GM18499 (cell line): ENCODE measurements around the gene SHROOM2.

Experiments used
- ATAC-seq: cut with Tn5 transposase; IDR thresholded peaks from one replicate; pipeline ENCODE4 v1.9.1; 2021; ENCODE audit warnings: moderate number of reproducible peaks; ENCODE audit not compliant: insufficient read depth, unreplicated experiment

SHROOM2 gene

DNA sequence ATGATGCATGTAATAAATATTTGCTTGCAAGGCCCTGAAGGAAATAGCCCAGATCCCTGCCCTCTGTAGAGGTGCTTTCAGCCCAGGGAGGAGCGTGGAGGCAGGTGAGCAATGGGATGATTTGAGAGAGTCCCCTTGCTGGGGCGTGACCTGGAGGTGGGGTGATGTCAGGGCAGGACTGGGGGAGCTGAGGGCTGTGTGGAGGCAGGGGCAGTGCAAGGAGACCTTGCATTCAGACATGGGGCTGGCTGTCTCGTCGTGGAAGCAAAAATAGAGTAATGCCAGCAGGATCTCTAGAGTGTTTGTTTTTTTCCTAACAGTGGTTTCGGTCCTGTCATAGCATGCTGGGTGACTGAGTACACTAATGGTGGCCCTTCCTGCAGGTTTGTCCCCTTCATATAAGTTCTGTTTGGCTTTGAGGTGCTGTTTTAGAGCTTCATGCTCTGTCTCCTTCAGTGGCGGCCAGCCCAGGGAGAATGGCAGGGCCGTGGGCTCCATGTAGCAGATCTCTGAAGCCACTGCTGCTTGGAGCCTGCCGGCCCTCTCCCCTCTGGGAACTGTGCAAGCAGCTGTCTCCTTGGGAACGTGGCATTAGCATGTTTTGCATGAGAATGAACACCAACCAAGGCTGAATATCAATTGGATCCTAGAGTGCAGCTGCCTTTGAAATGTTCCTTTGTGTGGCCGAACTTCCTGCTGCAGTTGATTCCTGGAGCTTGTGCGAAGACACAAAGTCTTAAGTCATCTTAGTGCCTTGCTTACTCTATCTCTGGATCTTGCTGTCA, 141.7 kb downstream of the SHROOM2 start:
- no peak for ATAC-seq

DNA sequence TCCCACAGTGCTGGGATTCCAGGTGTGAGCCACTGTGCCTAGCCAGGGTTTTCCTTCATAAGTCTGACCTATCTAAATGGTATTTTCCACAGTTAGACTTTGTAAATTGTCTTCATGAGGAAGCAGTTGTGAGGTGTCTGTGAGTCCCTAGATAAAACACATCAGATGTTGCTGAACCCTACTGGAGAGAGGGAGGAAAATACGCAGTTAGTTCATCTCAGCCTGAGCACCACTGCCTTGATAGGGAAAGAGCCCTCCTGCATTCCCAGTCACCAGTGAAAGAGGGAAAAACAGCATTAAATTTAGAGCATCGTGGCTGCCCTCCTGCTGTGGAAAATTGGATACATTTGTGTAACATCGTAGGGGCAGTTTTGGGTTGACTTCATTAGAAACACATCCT, 149.2 kb downstream of the SHROOM2 start:
- ATAC-seq, result no peak

DNA sequence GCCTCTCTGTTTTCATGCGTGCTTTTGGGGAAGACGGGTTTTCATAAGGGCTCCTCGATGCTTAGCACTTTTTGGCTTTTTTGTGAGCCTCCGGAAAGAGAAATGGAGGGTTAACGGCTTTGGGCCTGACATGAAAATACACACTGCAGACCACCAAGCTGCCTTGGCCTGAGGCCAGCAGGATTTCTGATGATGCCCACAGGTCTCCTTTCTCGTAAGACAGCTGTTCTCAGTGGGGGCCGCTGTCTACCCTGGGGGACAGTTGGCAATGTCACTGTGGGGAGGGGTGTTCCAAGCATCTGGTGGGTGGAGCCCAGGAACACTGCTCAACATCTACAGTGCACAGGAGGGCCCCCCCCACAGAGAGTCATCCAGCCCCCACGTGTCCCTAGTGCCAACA, 151.5 kb downstream of the SHROOM2 start:
- no peak for ATAC-seq

DNA sequence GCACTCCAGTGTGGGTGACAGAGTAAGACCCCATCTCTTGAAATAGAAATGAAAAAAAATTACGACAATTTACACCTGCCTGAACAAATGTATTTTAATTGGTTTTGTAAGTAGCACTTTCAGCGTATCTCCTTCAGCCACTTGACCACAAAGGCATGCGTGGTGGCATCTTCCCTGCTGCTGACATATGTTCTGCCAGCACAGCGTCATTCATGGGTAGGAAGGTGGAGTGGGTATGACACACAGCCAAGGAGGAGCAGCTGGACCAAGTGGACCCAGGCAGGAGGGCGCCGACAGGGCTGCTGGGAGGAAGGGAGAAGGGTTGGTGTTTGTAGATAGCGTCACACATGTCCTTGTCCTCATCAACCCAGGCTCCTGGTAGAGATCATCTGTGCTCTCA, 152.3 kb downstream of the SHROOM2 start:
- ATAC-seq, result no peak

DNA sequence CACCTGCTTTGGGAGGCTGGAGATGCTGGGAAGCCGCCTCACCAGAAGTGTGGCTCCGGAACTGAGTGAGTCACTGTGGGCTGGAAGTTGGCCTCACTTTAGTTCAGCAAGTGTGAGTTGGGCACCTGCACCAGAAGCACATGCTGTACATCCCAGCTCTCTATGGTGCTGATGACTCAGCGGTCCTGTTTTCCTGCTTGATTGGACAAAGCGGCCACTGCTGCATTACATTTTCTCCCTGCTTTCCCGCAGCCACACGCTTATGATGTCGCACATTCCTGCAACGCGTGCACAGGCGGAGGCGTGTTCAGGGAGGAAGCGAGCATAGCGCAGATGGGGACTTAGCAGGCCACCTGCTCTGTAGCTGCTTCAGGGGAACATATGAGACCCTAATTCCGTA, 154.2 kb downstream of the SHROOM2 start:
- no peak for ATAC-seq

DNA sequence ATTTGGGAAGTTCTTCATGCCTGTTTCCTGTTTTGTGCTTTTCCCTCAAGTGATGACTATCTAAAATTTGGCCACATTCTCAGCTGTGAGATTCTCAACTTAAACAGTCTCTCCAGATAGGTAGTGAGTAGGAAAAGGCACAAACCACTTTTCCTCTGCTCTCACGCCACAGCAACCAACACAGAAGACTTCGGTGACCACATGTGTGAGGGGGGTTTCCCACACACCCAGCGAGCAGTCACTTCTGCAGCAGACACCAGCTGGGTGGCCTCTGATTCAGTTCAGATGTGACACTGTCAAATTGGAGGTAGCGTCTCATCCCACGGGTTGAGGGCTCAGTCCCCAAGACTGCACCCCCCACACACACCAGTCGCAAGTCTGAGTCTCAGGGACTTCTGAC, 155.9 kb downstream of the SHROOM2 start:
- ATAC-seq, result peak; percentile 77

DNA sequence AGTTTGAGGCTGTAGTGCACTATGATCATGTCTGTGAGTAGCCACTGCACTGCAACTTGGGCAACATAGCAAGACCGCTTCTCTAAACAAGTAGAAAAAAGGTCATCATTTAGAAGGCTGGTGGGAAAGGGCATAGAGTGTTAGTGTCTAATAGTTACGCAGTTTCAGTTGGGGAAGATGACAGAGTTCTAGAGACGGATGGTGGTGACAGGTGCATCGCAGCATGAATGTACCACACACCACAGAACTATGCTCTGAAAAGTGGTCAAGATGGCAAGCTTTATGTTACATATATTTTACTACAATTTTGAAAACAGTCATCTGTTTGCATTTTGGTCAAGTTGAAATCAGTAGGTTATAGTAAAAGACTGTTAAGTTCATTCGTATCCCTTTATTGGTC, 157.2 kb downstream of the SHROOM2 start:
- ATAC-seq, result no peak

DNA sequence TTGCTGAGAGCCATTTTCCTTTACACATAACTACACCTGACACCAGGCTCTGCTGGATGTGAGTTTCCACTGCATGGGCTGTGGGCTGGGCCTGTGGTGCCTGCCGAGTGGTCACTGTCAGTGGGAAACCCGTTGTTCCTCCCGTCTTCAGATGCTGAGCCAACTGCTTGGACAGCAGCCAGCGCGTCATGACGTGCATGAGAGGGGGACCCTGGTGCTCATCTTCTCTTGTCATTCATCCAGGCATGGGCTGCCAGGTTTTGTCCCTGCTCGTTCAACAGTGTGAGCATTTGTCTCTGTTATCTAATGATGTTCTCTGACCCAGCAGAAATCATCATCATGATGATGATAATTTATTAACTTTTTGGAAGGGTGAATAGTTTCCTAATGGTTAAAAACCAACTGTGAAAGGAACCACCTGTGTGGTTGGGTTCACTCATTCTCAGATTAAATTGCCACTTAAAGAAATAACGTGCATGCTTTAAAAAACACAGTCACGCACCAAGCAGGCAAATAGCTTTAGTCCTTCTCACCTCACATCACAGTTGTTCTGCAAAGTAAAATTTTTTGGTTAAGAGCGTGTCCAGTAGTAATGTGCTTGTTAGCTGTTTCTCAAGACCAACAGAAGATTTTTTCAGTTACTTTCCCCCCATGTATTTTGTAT, 161.0 kb downstream of the SHROOM2 start:
- no peak for ATAC-seq

DNA sequence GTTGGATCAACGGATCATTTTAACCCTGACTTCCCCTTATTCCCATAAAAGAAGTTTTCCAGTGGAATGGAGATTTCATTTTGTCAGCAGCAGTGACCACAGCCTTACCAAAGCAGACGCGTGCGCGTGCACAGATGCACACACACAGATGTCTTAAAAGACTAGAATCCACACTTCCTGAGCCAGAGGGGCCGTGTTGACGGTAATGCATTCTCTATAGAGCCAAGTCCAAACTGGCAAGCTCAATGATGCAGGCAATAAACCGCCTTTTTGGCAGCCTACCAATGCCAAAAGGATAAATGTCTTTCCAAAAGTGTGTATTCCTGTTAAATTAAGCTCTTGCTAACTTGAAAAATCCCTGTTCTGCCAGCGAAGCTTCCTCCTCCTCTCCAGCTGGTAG, 162.2 kb downstream of the SHROOM2 start:
- no peak for ATAC-seq

DNA sequence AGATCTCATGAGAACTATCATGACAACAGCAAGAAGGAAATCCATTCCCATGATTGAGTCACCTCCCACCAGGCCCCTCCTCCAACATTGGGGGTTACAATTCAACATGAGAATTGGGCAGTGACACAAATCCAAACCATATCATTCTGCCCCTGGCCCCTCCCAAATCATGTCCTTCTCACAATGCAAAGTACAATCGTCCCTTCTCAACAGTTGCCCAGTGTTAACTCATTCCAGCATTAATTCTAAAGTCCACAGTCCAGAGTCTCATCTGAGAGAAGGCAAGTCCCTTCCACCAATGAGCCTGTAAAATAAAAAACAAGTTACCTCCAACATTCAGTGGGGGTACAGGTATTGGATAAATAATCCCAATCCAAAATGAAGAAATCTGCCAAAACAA, 166.1 kb downstream of the SHROOM2 start:
- ATAC-seq, result no peak

DNA sequence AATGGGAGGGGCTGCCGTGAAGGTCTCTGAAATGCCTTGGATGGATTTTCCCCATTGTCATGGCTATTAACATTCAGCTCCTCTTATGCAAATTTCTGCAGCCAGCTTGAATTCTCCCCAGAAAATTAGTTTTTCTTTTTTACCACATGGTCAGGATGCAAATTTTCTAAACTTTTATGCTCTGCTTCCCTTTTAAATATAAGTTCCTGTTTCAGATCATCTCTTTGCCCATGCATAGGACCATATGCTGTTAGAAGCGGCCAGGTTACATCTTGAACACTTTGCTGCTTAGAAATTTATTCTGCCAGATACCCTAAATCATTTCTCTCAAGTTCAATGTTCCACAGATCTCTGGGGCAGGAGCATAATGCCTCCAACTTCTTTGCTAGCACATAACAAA, 167.2 kb downstream of the SHROOM2 start:
- no peak for ATAC-seq

DNA sequence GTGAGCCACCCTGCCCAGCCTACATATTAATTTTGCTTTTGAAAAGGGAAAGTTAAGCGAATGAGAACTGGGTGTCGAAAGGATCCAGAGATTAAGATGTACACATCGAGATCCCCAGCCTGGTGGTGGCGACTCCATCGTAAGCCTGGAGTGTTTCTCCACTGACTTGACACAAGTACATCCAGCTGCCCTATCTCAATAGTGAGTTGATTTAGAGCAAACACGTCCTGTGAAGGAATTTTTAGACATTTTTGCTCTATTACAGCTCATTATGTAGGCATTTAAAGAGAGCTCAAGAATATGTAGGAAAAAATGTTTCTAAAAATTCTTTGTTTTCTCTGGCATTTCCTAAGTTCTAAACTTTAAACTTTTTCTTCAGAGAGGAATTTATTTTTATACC, 169.3 kb downstream of the SHROOM2 start:
- no peak for ATAC-seq

DNA sequence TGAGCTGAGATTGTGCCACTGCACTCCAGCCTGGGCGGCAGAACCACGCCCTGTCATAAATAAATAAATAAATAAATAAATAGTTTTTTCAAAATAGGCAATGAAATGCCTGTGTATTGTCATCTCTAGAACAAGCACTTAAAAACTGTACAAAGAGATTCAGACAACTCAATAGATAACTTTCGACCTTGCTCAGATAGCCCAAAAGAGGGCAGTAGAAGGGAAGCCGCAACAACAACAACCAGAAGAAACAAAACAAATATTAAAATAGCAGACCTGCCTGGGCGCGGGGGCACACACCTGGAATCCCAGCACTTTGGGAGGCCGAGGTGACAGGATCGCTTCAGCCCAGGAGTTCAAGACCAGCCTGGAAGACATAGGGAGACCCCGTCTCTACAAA, 171.5 kb downstream of the SHROOM2 start:
- no peak for ATAC-seq

DNA sequence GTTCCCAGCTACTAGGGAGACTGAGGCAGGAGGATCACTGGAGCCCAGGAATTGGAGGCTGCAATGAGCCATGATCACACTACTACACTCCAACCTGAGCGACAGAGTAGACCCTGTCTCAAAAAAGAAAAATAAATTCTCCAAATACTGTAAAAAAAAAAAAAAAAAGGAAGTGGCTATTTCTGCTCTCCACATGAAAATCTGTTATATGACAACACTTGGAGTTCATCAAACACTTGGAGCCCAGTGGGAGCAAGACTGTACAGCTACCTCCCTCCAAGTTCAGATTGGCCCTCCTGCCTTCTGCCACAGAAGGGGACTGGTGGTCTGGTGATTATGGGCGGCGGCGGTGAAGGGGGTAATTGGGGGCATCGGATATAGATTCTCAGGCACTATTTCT, 172.0 kb downstream of the SHROOM2 start:
- ATAC-seq, result no peak

DNA sequence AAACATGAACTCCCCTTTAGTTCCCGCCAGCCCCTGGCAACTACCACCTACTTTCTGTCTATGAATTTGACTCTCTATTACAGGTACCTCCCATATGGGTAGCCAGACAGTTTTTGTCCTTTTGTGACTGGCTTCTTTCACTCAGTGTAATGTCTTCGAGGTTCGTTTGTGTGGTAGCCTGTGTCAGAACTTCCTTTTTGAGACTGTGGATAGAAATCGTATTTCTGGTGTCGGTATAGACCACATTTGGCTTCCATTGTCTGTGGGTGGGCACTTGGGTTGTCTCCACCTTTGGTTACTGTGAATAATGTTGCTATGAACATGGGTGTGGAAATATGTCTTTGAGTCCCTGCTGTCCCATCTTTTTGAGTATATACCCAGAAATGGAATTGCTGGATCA, 175.5 kb downstream of the SHROOM2 start:
- ATAC-seq, result no peak

DNA sequence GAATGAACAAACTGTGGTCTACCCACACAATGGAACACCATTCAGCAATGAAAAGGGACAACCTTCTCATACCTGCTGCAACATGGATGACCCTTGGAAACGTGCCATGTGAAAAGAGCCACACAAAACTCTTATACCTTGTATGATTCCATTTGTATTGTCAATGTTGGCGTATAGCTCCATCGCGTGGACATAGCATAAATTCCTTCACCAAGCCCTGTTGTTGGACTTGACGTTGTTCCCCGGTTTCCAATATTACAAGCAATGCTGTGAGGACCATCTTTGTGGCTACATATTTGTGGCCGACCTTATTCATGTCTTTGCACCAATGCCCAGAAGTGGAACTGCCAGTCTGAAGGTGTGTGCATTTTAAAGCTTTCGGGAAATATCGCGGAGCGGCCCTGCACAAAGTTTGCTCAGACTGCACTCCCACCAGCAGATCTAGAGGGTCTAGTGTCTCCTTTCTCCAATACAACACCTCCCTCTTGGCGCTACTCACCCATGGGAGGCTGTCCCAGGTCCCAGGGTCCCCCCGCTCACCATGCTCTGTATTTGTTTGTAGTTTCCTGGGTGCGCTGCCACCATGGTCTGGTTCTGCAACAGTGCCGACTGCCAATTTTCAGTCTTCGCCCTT, 180.7 kb downstream of the SHROOM2 start, which contains the start of gene CLDN34:
Gene CLDN34, plus strand, starts transcription at position 584 of the 634 bp plus-strand sequence. Its CDS starts 0 bp downstream, at position 584.
- no peak for ATAC-seq

DNA sequence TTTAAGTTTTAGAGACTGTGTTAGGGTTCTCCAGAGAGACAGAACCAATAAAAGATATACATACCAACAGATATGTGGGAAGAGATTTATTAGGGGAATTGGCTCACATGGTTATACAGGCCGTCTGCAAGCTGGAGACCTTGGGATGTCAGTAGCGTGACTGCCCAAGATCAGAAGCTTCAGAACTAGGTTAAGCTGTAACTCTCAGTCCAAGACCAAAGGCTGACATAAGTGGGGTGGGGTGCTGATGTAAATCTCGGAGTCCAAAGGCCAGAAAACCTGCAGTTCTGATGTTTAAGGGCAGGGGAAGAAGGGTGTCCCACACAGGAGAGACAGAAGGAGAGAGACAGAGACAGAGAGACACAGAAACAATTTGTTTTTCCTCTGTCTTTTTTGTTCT, 191.4 kb downstream of the SHROOM2 start:
- ATAC-seq, result no peak

DNA sequence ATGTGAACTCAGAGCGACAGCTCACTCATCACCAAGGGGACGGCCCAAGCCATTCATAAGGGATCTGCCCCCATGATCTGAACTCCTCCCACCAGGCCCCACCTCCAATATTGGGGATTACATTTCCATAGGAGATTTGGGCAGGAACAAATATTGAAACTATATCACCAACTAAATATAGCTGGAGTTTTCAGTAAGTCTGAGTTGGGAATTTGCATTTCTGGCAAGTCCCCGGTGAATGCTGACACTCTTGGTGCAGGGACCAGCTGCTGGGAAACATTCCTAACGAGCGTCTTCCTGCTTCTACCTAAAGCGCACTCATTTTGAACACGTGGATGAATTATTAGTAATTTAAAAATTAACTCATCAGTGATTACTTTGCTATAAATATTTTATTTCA, 194.2 kb downstream of the SHROOM2 start:
- no peak for ATAC-seq

DNA sequence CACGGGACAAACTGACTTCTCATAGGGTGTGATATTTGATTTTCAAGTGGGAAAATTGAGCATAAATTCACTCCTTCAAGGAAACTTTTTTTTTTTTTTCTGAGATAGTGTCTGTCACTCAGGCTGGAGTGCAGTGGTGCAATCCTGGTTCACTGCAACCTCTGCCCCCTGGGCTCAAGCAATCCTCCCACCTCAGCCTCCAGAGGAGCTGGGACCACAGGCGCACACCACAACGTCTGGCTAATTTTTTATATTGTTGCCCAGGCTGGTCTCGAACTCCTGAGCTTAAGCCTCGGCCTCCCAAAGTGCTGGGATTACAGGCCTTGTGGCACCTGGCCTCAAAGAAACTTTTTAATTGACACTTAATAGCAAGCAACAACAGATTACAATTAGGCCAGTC, 194.7 kb downstream of the SHROOM2 start:
- ATAC-seq, result no peak

DNA sequence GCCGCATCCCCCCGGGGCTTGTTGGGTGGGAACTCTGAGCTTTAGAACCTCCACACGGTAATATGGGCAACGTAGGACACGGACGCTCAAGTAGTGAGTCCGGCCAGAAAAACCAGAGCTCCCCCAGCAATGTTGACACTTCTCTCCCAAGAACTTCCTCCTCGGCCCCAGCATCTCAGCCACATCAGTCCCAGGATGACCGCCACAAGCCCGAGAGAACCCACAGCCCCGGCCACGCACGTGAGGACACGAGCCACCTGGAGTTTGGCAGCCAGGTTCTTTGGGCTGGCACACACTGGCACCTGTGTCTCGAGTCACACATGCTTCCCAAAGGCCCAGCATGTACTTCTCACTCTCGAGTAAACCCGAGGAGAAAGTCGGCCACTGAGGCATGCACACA, 197.2 kb downstream of the SHROOM2 start:
- ATAC-seq, result no peak

DNA sequence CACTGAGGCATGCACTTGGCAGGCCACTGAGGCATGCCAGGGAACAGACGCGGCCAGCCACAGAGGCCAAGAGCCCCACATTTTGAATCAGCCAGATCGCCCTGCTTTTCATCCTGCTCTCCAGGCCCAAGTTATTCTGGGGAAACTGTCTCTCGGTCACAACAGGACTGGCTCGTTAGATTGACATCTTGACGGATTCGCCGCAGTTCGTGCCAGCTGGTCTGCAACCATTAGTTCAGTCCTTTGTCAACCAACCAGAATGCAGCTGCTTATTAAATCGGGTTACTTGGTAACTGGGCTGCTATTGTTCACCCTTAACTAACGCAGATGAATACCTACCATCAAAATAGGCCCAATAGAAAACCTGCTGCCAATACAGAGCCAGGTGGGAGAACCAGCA, 197.6 kb downstream of the SHROOM2 start:
- no peak for ATAC-seq

DNA sequence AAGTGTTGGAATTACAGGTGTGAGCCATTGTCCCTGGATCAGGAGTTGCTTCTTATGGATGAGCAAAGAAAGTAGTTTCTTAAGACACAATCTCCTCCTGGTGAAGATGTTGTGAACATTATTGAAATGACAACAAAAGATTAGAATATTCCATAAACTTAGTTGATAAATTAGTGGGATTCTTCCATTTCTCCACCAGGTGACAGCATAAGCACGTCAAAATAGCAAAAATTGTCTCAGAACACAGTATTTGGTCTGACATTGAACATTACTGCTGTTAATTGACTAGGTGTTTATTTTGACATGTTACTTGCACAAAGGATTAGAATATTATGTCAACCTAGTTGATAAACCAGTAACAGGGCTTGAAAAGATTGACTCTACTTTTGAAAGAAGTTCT, 202.5 kb downstream of the SHROOM2 start:
- no peak for ATAC-seq
